HG02759 (cell line): Measurements from ENCODE around the gene CORO1C.
A peak's percentile ranks its signal among the peaks of the same experiment; 100 is the strongest.
"Not testable (repeated sequence)": the region's sequence is repeated elsewhere in the genome, so short reads cannot be mapped to it uniquely, and the experiment has no call there.

Source experiments
- ATAC-seq: cut with Tn5 transposase; IDR thresholded peaks from one replicate; pipeline ENCODE4 v1.9.1; 2021; ENCODE audit warnings: mild to moderate bottlenecking, moderate library complexity; ENCODE audit not compliant: unreplicated experiment

Gene CORO1C

DNA sequence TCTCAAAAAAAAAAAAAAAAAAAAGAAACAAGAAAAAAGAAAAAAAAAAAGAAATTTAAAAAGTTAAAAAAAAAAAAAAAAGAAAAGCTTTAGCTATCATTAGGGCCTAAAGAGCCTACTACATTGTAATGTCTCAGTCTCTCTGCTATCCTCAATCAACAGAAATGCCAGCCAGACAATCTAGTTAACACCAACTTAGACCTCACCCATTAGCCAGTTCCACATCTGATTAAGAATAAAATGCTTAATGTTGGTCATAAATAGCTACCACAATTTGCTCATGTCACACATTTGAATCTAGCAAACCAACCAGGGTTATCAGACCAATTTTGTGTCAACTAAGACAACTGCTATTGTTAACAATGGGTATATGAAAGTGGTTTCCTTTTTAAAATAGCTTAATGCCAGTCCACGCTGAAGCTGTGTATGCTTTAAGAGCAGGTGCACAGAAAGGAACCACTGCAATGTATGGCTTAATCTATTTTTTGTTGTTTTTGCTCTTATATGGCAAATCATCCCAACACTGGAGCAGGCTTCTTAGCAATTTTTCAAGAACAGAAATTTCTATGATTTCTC, 52.1 kb downstream of the CORO1C start:
- no peak for ATAC-seq

DNA sequence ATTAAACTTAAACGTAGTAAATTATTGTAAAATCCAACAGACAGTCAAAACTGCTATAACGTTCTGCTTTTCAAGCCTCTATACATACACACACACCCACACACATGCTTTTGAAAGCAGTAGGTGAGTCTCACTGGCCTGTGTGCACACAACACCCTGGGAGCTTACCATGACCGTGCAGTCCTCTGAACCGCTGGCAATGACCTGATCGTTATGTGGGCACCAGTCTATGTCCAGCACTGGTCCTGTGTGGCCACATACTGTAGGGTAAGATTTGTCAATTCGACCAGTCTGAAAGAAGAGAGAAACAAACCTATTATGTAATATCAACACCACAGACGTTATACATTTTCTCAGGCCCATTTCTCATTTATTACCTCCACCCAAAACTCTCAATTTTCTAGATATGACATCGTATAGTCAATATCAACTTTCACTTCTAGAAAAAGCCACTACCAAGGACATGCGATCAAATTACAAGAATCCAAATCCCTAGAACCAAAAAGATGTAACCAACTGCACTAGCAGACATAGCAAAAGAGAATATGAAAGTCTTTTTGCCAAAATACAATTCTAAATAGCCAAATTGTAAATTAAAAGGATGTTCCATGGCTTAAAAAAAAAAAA, 53.1 kb downstream of the CORO1C start:
- no peak for ATAC-seq

DNA sequence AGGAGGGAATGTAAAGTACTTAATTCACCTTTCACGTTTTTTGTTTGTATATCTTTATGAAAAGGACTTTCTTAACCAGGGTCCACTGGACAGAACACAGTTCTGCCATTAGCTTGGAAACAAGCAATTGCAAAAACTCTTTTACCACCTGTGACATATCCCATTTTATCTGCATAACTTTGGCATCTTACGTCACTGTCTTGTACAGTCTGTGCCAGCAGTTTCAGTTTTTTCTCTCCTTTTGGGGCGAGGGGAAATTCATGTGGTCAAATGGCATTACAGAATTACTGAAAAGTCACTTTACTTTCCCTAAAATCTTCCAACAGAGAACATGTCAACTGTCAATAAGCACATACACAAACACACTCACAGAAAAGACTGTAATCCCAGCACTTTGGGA, 53.9 kb downstream of the CORO1C start:
- no peak for ATAC-seq

DNA sequence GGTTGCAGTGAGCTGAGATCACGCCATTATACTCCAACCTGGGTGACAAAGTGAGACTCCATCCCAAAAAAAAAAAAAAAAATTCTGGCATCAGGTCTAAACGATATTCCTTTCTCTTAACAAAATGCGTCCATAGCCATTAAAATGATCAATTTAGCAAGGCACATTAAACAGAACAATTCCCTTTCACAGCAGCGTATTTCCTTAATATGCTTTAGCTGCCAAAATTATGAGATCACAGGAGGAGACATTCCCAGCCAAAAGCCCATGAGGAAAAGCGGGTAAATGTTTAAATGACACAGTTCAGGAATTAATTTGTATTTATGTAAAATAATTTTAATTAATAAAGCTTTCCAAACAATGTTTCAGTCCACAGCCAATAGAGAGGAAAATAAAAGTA, 54.6 kb downstream of the CORO1C start:
- no peak for ATAC-seq

DNA sequence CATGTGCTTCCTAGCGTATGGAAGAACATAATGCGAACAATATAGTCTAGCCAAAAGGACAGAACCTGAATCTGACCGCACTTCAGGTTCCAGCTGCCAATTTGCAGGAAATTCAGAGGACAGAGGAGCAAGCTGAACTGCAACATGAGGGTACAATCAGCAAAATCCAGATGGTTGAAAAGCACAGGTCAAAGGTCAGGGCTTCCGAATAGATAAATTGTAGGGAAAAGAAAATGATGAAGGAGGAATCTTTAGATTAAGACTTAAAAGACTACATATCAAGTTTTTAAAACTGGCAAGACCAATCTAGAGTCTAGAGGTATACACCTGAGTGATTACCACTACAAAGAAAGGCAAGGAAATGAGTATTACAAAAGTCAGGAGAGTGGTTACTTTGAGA, 55.5 kb downstream of the CORO1C start:
- no peak for ATAC-seq

DNA sequence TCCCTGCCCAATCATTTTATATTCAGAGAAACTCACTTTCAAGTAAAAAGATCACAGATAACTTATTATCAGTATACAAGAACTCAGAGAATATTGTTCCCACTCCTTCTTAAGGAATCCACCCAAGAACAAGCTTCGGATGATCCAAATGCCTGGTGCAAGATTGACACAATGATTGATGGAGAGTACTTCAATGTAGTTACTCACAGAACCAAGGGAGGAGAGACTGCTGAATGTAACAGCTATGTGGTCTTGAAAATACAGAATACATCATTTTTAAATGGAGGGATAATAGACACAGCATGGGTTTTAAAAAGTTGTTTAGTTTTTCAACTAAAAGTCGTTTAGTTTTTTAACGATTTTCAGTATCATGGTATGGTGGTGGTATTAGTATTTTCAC, 59.3 kb downstream of the CORO1C start:
- no peak for ATAC-seq

DNA sequence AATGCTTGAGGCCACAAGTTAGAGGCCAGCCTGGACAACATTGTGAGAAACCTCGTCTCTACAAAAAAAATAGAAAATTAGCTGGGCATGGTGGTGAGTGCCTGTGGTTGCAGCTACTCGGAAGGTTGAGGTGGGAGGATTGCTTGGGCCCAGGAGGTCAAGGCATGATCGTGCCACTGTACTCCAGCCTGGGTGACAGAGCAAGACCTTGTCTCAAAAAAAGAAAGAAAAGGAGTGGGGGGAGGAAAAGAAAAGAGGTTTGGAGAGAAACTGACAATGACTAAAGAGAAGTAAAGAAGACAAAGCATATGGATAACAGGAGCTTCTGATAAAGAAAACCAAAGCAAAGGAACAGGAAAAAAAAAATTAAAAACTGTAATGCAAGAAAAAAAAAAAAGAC, 60.2 kb downstream of the CORO1C start:
- ATAC-seq = no peak

DNA sequence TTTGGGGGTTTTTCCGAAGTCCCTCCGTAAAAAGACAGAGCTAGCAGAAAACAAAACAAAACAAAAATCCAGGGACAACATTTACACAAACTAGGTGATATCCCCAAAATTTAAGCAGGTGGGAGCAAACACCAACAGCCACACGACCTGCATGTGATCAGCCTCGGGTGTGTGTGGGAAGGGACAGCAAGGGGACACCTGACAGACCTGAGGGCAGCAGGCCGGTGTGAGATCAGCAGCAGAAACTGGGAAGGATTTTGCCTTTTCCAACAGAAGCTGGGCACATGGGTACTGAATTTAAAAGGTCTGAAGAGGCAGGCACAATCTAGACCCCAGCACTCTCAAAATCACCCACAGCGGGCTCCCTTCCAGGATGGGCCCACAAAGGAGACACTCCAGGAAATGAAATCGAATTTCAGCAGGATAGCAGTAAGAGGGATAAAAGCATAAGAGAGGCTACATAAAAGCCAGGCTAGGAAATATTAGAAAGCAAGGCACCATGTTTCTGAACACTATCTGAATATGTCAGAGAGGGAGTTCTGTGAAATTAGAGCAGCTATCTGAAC, 61.2 kb downstream of the CORO1C start:
- no peak for ATAC-seq

DNA sequence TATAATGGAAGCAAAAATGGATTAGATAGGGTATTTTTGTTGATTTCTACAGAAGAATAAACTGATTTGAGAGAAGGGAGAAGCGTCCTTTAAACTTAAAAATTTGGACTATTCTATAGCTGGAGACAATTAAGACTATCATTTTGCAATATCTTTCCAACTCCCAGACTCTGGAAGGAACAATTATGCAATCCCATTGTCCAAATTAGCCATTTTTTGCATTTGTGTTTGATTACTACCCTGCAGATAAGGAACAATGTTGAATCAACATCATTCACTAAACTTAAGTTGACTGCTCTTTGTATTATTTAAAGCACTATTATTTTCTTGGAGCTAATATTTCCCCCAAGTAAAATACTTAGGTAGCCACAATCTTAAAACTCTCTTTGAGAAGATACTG, 62.8 kb downstream of the CORO1C start:
- no peak for ATAC-seq

DNA sequence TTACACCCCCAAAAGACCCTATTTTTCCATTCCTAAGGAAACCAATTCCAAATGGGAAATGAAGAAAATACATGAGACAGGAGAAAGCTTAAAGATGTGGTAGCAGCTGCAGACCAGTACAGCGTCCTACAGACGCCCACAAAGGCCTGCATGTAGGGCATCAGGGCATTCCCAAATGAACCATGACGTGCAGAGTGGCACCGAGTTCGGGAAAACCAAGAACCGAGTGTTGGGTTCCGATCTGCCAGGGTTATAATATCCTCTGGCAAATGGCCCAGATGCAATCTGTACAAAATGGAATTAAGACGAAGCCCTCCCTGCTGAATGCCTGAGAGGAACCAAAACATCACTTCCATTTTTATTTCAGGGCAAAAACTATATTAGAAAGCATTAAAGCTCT, 63.3 kb downstream of the CORO1C start:
- no peak for ATAC-seq

DNA sequence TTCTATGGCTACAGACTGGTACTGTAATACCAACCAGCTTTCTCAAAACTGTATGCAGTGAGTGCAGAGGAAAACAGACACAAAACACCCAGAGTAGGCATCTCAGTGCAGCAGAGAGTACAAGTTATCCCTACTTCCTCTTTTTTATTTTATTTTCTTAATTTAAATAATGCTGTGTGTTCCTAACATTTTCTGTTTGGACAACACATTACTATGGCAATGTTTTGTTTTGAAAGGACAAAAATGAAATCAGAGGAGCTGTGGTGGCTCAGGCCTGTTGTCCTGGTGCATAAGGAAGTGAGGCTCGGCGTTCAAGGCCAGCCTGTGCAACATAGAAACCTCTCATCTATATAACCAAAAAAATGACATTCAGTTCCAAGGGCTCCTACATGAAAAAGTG, 64.0 kb downstream of the CORO1C start:
- ATAC-seq = no peak

DNA sequence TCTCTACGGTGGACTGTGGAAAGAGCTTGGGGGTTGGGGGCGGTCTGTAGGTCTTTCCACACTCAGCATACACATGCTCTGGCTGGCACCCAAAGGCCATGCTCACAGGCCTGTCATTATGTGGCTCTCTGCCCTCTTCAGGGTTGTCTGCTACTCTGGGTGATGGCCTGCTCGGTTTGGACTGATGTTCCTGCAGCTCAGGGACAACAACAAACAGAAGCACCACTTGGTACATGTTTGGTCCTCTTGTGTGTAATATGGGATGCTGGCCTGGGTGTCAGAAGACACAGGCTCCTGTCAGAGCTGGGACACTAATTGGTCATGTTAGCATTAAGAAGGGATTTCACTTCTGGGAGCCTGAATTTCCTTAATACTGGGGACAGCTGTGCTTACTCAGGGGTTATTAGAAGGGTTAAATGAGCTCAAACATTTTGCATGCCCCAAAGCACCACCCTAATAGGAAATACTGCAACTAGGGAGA, 64.9 kb downstream of the CORO1C start:
- no peak for ATAC-seq

DNA sequence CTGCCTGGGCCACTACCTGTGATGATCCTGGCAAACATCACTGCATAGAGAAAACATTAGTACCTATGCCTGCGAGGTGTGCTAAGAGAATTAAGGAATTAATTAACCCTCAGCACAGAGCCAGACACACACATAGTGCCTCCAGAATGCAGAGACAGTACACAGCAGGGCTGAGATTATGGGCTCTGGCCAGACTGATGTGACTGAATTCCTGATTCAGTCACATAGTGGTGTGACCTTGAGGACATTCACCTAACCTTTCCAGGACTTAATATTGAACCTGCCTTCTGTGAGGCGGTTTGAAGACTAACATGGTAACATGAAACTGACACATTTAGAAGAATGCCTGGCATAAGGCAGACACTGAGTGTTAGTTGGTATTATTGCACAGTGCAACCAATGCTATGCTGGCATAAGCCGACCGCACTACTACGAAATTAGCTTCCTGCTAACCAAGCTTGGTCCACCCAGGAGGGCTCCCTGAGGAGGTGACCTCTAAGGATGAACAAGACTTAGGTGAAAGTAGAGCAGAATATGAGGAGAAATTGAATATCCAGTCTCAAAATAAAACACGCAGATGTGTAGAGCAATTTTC, 65.6 kb downstream of the CORO1C start:
- no peak for ATAC-seq

DNA sequence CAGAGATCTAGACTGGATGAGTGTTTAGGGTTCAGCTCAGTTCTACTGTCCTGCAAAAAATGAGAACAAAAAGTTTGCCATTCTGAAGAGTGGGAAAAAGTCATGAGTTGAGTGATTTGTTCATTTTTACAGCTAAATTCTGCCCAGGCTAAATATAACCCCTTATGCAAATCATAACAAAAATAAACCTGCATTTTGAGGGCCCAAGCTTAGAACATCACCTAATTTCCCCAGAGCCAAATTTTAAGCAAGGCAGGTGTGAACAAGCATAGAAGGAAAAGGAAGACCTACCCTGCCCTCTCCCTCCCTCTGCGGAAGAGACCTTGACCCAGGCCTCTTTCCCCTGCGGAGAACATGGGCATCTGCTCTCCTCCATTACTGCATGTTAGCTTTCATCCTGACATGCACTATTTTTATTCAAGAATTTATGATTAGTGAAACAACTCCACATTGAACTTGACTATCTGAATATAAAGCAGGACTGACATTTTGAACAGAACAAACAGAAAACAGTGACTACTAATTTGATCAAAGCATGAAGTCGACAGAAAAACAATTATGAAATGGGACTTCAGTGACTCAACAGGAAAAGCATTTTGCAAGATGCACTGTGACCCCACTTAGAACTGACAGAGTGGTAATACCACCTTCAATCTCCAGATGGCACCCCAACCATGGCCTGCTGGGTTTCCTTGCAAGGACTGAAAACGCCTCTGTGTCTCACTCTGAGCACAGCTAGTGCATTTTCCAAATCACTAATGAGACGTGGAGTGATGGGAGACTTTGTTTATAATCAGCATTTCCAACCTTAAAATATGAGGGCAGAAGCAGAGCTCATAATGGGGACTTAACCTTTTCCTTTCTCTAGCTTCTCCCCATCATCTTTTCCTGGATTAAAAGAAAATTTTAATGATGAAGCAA, 66.7 kb downstream of the CORO1C start:
- peak; percentile 78 for ATAC-seq

DNA sequence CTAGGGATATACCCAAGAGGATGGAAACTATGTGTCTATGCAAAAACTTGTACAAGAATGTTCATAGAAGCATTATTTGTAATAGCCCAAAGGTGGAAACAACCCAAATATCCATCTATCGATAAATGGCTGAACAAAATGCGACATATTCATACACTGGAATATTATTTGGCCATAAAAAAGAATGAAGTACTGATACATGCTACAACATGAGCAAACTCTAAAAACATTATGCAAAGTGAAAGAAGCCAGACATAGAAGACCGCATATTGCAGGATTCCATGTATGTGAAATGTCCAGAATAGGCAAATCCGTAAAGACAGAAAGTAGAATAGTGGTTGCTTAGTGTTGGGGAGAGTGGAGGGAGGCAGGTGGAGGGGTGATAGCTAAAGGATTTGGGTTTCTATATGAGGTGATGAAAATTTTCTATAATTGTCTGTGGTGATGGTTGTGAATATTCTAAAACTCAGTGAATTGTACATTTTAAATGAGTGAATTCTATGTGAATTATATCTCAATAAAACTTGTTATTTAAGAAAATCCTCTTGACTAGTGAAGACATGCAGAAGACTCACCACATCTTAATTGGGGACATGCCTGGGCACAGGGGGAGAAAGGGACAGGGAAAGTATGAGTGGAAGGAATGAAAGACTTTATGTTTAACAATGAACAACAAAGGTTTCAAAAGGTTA, 67.8 kb downstream of the CORO1C start:
- no peak for ATAC-seq

DNA sequence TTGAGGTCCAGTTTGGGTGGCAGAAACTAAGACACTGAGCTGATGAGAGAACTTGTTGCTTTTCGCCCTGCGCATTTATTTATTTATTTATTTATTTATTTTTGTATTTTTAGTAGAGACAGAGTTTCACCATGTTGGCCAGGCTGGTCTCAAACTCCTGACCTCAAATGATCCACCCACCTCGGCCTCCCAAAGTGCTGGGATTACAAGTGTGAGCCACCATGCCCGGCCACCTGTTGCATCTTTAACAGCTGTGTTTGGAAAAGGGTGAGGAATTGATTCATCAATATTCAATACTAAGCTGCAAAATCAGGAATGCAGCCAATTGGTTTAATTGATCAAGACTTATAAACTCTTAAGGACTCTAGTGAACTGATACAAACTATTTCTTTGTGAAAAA, 73.2 kb downstream of the CORO1C start:
- ATAC-seq = not testable (repeated sequence)

DNA sequence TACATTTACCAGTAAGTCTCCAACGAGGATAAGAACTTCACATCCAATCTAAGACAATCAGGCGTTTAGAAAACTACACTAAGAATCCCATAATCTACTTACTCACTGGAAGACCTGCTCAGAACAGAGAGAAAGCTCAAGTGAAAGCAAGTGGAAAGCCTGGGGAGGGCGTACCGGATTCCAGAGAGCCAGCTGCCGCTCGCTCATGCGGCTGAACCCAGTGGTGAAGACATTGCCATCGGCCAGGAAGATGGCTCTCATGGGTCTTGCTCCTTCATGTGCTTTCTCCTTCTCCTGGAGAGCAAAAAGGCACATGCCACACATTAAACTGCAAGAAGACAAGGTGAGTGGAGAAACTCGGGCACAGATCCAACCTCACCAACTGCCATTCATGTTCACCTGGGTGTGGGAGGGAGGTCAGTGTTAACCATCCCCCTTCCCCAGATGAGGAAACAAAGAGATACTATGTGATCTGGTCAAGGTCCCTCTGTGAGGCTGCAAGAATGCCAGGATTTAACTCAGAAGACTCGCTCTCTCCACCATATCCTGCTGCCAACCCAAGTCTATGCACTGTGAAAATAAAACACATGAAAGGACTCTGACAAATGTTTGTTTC, 74.1 kb downstream of the CORO1C start:
- no peak for ATAC-seq

DNA sequence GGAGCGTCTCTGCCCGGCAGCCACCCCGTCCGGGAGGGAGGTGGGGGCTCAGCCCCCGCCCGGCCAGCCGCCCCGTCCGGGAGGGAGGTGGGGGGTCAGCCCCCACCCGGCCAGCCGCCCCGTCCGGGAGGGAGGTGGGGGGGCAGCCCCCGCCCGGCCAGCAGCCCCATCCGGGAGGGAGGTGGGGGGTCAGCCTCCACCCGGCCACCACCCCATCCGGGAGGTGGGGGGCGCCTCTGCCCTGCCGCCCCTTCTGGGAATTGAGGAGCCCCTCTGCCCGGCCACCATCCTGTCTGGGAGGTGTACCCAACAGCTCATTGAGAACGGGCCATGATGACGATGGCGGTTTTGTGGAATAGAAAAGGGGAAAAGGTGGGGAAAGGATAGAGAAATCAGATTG, 75.1 kb downstream of the CORO1C start:
- not testable (repeated sequence) for ATAC-seq

DNA sequence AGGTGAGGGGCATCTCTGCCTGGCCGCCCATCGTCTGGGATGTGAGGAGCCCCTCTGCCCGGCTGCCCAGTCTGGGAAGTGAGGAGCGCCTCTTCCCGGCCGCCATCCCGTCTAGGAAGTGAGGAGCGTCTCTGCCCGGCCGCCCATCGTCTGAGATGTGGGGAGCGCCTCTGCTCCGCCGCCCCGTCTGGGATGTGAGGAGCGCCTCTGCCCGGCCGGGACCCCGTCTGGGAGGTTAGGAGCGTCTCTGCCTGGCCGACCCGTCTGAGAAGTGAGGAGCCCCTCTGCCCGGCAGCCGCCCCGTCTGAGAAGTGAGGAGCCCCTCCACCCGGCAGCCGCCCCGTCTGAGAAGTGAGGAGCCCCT, 75.5 kb downstream of the CORO1C start:
- ATAC-seq = not testable (repeated sequence)

DNA sequence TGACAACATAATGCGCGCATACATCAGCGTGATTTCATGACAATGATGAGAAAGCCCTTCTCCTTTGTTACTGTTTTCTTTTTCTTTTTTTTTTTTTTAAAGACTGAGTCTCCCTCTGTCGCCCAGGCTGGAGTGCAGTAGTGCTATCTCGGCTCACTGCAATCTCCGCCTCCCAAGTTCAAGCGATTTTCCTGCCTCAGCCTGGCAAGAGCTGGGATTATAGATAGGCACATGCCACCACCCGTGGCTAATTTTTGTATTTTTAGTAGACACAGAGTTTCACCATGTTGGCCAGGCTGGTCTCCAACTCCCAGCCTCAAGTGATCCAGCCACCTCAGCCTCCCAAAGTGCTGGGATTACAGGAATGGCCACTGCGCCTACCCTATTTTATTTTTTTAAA, 76.7 kb downstream of the CORO1C start:
- ATAC-seq = not testable (repeated sequence)
